DMS53 treated with DMSO at 0.1 percent for 48 hours (cell line): ENCODE data around the gene ZCCHC3.
A peak's percentile ranks its signal among the peaks of the same experiment; 100 is the strongest.
"Not testable (repeated sequence)": the region's sequence is repeated elsewhere in the genome, so short reads cannot be mapped to it uniquely, and the experiment has no call there.

Experiments used
- DNase-seq: peaks from one replicate; lab custom pipeline; 2025; ENCODE audit not compliant: unreplicated experiment; lab: John Stamatoyannopoulos, UW

The ZCCHC3 gene, protein sequence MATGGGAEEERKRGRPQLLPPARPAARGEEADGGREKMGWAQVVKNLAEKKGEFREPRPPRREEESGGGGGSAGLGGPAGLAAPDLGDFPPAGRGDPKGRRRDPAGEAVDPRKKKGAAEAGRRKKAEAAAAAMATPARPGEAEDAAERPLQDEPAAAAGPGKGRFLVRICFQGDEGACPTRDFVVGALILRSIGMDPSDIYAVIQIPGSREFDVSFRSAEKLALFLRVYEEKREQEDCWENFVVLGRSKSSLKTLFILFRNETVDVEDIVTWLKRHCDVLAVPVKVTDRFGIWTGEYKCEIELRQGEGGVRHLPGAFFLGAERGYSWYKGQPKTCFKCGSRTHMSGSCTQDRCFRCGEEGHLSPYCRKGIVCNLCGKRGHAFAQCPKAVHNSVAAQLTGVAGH

DNA sequence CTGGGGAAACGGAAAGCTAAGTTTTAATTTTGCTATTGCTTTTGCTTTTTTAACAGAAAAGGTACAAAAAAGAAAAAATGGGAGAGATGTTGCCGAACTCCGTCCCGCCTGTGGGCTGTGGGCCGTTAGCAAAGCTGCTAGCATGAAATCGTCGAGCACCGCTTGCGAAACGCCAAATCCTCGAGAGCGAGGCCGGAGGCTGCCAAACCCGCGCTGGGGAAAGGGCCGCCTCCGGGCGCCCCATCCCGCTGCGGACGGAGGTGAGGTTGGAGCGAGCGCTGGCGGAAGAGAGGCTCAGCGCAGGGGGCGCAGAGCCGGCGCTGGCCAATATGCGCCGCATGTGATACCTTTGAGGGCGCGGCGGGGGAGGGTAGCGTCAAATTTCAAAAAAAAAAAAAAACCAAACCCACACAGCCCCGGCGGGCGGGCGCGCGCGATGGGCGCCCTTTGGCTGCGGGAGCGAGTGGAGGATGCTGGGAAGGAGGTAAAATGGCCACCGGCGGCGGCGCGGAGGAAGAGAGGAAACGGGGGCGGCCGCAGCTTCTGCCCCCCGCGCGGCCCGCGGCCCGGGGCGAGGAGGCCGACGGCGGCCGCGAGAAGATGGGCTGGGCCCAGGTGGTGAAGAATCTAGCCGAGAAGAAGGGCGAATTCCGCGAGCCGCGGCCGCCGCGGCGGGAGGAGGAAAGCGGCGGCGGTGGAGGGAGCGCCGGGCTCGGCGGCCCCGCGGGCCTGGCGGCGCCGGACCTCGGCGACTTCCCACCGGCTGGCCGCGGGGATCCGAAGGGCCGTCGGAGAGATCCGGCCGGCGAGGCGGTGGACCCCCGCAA, at the start of gene ZCCHC3:
Gene ZCCHC3, plus strand, starts transcription at position 473 of the 827 bp plus-strand sequence. Its CDS starts 17 bp downstream, at position 490.
- peak; percentile 80 for DNase-seq

DNA sequence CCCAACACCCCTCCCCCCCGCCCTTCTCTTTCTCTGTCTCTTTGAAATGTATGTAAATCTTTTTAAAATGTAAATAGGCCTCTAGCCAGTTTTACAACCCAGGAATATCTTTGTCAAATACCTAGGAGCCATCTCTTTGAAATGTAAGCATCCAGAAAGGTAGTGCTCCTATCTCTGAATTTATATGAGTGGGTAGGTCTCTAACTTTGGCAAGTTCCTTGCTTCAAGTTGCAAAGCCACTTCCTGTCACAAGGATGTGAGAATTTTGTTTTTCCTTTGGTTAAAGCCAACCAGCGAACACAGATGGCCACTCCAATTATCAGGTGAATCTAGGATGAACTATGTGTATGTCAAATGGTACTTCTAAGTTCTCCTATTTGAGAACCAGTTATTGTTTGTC, 46.0 kb upstream of the ZCCHC3 start:
- no peak for DNase-seq

DNA sequence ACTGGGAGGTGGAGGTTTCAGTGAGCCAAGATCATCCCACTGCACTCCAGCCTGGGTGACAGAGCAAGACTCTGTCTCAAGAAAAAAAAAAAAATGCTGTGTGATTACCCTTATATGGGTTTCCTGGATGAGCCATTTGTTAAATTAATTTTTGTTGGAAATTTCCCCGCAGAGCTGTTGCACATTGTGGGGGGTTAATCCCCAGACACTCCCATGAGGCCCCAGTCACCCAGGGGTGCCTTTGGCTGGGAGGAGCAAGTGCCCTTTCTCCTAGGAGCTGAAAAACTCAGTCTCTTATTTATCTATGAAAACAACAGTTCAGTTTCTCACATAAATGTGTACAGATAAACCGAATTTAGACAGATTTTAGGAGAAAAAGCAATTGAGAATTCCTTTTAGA, 44.6 kb upstream of the ZCCHC3 start:
- DNase-seq: no peak

DNA sequence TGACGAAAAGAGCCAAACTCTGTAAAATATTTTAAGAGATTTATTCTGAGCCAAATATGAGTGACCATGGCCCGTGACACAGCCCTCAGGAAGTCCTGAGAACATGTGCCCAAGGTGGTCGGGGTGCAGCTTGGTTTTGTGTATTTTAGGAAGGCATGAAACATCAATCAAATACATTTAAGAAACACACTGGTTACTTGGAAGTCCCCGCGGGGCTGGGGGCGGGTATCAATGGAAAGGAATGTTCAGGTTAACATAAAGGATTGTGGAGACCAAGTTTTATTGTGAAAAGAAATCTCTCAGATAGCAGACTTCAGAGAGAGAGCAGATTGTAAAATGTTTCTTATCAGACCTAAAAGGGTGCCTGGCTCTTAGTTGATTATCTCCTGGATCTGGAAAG, 43.9 kb upstream of the ZCCHC3 start:
- DNase-seq: not testable (repeated sequence)

DNA sequence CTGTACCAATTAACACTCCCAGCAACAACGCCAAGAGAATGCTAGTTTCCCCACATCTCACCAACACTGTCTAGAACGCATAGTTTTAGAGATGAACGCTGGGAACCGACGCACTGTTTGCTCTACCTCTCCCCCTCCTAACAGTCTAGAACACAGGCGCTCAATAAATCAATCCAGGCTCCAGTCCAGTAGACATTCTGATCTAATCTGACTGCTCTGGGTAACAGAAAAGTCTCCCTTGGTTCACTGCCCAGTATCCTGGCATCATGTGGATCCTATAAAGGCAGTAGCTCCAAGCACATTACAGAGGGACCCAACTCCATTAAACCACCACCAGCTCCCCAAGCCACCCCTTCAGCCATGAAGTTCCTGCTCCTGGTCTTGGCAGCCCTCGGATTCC, 40.0 kb upstream of the ZCCHC3 start, which contains the start of gene DEFB132:
Gene DEFB132, plus strand, starts transcription at position 306 of the 400 bp plus-strand sequence. Its CDS starts 55 bp downstream, at position 361.
- DNase-seq: no peak

DNA sequence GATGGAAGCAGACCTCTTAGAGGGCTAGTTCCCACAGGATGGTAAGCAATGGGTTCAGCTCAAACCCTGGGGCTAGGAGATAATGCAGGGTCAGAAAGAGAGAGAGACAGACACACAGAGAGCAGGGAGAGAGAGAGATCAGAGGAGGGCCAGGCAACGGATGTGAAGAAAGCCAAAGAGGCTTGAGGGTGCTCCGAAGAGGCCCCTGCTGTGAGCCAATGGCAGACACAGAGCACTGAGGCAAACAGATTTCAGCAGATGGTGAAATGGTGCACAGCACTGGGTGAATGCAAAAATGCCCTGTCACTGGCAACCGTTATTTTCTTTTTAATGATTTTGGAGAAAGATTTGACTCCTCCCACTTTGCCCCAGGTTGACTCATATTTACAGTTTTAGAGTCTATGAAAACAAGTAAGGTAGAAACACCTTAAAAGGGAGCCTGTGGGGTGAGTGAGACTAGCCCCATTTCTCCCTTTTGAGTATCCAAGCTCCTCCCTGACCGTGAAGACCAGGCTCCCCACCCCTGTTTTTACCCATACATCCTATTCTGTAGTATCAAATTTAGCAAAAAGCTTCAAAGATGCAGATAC, 39.0 kb upstream of the ZCCHC3 start:
- DNase-seq: no peak

DNA sequence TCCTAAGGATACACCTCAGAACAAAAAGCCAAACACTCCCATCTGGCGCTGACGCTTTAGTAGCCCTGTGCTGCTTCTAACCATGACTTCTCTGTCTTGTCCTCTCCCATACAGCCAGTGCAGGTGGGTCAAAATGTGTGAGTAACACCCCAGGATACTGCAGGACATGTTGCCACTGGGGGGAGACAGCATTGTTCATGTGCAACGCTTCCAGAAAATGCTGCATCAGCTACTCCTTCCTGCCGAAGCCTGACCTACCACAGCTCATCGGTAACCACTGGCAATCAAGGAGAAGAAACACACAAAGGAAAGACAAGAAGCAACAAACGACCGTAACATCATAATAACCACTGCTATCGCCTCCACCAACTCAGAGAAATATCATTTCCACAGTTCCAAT, 38.4 kb upstream of the ZCCHC3 start:
- DNase-seq: no peak

DNA sequence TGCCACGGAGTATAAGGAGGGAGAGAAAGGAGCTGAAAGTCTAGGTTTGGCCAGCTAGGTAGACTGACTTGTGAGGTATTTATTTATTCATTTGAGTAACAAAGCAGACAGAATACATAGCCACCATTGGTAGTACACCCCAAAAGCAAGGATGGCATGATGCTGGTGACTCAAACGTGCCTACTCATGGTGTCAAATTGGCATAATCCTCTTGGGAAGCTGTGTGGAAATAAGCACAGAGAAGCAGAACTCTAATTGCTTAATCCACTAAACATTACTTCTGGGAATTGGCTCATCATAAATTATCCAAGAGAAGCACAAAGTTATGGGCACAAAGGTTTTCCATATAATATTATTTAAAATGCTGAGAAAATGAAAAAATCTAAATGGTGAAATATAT, 37.4 kb upstream of the ZCCHC3 start:
- DNase-seq: no peak

DNA sequence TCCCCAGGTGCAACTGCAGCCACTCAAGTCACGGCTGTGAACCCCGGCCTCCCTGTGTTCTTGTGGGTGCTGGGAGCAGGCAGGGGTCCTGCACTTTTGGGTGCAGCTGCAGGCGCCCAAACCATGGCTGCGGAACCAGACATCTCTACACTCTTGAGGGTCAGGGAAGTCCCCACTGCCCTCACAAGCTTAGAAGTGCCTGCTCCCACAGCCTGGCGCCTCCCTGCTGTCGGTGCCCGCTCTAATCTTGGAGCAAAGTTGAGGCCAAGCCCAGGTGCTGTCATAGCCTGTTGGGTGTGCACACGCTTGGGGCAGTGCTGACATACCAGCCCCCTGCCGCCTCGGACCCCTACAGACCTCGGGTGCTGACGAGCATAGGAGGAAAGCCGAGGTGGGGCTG, 33.7 kb upstream of the ZCCHC3 start:
- no peak for DNase-seq

DNA sequence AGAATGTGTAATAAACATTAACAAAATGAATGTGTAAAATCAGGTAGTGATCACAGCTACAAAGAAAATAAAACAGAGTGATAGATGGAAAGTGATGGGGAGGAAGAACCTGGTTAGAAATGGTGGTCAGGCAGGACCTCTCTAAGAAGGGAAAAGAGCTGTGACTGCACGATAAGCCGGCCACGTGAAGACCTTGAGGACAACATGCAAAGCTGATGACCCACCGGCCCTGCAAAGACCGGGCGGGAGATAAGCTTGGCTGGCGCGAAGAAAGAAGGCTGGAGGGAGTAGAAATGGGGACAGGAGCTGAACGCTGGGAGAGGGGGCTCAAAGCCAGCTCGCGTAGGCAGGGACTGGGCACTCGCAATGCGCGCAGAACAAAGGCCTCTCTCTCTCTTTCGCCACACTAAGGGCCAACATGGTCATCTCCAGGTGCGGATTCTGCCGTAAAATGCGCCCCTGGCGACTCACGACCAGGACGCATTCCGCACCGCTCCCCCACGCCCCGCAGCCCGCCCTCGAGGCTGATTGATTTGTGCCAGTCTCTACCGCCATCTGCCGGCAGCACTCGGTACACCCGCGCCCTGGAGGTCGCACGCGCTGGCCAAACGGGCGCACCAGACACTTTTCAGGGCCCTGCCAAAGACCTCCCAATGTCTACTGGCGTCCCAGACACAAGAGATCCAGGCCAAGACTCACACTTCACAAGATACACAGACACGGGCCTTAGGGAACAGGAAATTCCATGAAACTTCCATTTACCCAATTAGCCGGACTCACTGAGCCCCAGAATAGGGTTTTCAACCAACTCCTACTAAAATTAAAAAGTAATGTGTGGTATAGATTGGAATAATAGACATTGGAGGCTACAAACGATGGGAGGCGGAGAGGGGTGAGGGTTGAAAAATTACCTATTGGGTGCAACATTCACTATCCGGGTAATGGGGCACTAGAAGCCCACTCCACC, 30.5 kb upstream of the ZCCHC3 start:
- DNase-seq: peak; percentile 71

DNA sequence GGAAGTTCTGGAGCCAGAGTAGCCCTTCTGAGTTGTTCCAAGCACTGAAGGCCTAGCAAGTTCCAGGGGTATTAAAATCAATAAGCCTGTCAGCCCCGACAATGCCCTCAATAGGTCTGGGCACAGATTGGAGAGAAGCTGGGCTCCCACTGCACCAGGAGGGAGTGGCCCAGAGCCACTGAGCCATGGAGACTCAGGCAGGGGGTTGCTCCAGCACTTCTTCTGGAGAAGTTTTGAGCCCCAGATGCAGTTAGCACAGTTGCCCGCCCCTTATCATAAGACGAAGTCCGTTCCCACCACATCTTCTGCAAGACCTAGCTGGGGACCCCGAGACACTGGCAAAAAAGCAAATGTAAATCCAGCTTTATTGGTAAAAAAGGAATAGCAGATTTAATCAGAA, 26.9 kb upstream of the ZCCHC3 start:
- no peak for DNase-seq

DNA sequence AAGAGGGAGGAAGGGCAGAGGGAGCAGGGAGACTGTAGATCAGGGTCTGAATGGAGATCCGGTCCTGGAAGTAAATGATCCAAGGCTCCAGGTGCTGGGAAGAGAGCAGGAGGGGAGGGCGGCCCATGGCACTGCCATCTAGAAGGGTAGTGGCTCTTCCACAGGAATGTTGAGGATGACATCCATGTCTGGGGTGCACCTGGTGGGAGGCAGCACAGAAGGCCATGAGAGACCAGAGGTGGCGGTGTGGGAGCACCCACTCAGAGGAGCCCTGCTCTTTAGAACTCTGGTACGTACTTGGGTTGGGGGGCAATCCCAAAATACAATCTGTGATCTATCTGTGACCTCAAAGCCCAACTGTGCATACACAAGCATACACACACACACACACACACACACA, 26.3 kb upstream of the ZCCHC3 start:
- no peak for DNase-seq

DNA sequence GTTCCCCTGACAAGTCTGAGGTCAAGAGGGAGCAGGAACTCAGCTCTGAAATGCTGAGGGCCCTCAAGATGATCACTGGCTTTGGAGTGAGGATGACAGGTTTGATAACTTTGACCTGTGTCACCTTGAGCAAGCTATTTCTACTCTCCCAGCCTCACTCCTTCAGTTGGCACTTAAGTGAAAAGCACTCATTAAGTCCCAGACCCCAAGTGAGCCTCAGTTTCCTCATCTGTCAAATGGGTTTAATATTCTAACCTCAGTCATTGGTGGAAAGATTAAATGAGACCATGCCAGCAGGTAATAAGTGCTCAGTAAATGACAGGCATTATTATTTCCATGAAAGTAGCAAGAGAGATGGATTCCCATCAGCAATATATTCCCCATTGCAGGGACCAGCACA, 25.8 kb upstream of the ZCCHC3 start:
- DNase-seq: no peak

DNA sequence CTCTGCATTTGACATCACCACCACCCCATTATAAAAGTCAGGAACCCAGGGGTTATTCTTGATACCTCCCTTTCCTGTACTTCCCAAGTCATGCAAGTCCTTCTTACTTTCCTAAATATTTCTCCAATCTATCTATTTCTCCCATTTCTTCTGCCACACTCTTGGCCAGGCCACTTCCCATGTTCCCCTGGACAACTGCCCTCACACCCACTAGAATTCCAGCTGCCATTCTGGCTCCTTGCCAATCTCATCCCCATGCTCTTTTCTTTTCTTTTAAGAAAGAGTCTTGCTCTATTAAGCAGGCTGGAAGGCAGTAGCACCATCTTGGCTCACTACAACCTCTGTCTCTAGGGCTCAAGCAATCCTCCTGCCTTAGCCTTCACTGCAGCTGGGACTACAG, 24.7 kb upstream of the ZCCHC3 start:
- DNase-seq: no peak

DNA sequence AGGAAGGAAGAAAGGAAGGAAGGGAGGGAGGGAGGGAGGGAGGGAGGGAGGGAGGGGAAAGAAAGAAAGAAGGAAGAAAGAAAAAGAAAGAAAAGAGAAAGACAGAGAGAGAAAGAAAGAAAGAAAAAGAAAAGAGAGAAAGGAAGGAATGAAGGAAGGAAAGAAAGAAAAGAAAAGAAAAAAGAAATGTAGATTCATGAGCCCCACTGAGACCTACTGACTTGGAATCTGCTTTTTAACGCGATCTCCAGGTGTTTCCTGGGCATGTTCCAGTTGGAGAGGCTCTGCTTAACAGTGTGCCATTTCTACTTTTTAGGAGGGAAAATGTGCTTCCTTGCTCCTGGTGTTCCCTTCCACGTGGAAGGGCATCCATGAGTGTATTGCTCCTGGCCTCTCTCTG, 23.5 kb upstream of the ZCCHC3 start:
- no peak for DNase-seq

DNA sequence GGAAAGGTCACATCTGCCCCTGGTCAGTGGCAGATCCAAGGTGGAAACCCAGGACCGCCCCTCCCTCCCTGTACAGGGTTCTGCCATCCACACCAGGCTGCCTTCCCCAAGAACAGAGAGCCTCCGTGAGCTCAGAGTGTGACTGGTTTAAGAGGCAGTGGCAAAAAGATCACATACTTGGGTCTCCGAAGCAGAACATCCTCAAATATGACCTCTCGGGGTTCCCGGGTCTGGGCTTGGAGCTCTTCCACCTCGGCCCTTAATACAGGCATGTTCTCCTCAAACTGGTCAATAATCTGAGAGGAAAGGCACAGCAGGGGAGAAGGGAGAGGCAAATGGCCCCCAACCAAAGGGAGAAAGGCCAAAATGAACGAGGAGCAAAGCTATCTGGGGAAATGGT, 21.6 kb upstream of the ZCCHC3 start:
- no peak for DNase-seq

DNA sequence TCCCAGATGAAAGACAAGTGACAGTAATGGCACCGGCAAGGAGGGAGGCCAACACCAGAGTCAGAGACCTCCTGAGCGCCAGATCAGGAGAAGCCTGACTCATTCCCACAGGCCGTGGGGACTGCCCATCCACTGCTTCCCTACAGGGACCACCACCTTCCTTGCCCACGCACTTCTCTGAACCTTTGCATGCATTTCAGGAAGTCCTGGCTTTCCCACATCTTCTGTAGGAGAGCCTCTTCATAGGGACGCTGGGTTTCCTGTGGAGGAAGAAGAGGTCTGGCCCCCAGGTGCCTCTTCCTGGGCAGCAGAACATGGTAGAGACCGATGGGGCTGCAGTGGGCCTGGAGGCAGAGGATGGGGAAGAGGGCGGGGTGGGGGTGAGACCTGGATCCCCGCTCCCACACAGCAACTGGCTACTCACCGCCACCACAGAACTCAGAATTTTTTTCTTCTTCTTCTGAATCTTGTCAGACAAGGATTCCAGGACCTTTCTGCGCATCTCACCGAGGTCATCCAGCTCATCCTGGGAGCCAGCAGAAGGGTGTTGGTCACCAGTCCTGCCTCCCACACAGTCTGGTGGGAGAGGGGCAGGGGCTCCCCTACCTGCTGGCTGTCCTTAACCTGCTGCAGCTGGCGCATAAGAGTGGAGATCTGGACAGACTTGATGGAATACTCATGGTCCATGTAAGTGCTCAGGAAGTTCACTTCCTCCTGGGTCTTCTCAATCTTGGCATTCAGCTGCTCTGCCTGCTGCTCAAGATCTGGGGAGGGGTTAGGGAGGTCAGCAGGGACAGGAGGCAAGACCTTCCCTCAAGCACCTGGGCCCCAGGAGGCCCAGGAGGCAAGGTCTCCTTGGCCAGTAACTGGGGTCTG, 20.5 kb upstream of the ZCCHC3 start:
- DNase-seq: no peak

DNA sequence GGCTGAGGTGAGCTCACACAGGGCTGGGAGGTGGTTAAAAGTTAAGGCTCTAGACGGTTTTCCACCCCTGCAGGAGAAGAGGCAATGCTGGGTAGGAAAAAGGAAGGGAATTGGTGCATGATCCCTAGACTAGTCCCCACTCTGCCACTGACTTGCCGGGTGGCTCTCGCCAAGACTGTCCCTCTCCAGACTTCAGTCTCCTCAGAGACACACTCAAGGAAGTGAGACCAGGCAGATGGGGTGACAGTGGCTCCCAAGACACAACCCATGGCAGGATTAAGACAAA, 19.9 kb upstream of the ZCCHC3 start:
- no peak for DNase-seq

DNA sequence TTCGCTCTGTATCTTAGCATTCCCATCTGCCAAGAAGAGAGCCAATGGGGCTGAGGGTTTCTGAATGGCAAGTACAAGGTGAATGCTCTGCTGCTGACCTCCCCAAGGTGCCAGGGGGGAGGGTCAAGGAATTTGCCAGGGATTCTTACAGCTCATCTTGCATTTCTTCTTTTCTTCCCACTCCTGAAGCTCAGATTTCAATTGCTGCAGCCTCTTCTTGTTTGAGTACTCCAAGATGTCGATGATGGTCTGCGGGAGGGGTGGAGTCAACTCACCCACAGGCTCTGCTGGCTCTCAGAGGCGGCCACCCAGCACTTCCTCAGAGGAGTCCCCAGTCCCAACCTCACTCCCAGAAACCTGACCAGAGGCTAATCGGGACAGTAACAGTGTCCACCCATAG, 19.2 kb upstream of the ZCCHC3 start:
- DNase-seq: no peak
